DMS153 treated with DMSO at 0.1 percent for 48 hours (cell line): Measurements from ENCODE around the gene PKMYT1.

Source experiments
- DNase-seq: peaks from one replicate; lab custom pipeline; 2025; ENCODE audit not compliant: unreplicated experiment; lab: John Stamatoyannopoulos, UW

Gene PKMYT1

DNA sequence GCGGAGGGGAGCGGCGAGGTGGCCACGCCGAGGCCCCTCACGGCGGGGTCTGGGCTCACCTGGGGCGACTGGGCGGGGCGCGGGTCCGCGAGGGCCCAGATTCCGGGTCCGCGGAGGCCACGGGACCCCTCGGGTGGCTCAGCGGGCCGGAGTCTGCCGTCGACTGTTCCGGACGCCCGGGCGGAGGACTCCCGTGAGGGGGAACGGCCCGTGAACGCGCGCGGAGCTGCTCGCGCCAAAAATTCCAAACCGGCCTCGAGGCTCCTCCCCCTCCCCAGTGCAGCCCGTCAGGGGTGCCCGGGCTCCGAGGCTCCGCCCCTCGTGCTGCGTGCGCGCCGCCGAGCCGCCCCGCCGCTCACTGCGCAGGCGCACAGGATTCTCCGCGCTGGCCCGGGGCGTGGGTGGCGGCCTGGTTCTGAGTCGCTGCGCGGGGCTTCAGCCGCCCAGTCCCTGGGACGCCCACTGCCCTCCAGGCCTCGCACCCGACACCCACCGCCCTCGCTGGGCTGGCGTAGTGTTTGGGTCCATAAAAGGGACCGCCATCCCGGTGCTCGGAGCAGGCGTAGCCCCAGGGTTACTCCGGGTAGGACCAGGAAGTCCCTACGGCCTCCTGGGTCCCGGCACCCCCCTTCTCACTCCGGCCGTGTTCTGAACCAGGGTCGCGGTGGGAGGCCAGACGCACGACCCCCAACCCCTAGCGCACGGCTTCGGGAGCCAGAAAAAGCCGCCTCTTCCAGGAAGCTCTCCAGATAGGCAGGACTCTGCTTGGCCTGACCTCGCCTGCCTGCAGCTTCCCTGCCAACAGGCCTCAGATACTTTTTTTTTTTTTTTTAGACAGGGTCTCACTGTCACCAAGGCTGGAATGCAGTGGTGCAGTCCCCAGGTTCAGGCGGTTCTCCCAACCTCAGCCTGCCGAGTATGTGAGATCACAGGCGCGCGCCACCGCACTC, at the start of gene PKMYT1:
Gene PKMYT1, minus strand, starts transcription at position 220 of the 950 bp plus-strand sequence. CDS start 789 bp downstream, outside the sequence.
- peak; percentile 82 for DNase-seq

- no peak for DNase-seq
Measured at GRCh38 chr16:3029491-3030221, 49.4 kb upstream of the PKMYT1 start.

- no peak for DNase-seq
Measured at GRCh38 chr16:3028716-3029319, 48.6 kb upstream of the PKMYT1 start.

GRCh38 chr16:3027983-3028715, 47.9 kb upstream of the PKMYT1 start:
- DNase-seq = peak; percentile 70

DNA sequence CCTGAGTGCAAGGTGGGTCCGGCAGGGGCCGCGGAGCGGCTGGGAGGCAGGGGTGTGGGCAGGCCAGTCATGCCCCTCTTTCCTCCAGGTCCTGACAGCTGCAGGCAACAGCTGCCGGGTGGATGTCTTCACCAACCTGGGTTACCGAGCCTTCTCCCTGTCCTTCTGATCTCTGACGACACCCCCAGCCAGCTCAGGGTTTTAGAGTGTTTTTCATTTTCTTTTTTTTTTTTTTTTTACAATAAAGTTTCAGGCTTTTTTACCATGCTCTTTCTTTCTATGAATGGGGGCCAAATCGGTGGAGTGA, 47.2 kb upstream of the PKMYT1 start:
- DNase-seq = no peak

DNA sequence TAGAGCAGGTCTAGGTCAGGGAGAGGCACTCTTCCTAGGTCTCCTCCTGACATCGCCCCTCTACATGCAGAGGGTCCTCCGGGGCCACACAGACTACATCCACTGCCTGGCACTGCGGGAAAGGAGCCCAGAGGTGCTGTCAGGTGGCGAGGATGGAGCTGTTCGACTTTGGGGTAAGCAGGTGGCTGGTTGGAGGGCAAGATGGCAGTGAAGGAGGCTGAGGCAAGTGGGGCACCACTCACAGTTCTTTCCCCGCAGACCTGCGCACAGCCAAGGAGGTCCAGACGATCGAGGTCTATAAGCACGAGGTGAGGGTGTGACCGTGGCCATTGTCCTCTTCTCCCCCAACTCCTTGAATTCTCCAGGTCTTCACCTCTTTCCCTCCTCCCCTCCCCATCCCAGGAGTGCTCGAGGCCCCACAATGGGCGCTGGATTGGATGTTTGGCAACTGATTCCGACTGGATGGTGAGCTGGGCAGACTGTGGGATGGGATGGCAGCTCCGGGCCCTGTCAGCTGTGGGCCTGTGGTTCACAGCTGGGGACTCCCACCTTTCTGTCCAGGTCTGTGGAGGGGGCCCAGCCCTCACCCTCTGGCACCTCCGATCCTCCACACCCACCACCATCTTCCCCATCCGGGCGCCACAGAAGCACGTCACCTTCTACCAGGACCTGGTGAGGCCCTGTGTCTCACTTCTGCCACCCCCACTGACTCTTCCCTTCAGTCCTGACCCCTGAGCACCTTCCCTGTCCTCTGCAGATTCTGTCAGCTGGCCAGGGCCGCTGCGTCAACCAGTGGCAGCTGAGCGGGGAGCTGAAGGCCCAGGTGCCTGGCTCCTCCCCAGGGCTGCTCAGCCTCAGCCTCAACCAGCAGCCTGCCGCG, 46.6 kb upstream of the PKMYT1 start:
- DNase-seq = no peak

DNA sequence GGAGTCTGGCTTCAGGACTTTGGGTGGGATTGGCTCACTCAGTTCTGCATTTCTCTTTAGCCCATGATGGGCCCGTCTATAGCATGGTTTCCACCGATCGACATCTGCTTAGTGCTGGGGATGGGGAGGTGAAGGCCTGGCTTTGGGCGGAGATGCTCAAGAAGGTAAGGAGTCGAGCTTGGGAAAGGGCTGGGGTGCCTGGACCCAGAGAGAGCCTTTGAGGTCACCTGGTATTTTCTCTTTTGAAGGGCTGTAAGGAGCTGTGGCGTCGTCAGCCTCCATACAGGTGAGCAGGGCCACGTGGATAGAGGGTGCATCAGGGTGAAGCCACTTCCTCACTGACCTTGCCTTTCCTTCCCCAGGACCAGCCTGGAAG, 45.7 kb upstream of the PKMYT1 start:
- no peak for DNase-seq

GRCh38 chr16:3025032-3026002, 45.1 kb upstream of the PKMYT1 start:
- DNase-seq = no peak

GRCh38 chr16:3023669-3024478, 43.6 kb upstream of the PKMYT1 start, which contains the start of the genes HCFC1R1 and THOC6:
TSS of gene HCFC1R1 (minus strand) at chr16:3023942. CDS start at chr16:3023941, 1 bp downstream.
TSS of gene THOC6 (plus strand) at chr16:3024035. CDS start at chr16:3024327, 292 bp downstream.
- peak; percentile 89 for DNase-seq

GRCh38 chr16:3023415-3023668, 43.1 kb upstream of the PKMYT1 start:
- no peak for DNase-seq

GRCh38 chr16:3022684-3023414, 42.6 kb upstream of the PKMYT1 start:
- DNase-seq = peak; percentile 13

DNA sequence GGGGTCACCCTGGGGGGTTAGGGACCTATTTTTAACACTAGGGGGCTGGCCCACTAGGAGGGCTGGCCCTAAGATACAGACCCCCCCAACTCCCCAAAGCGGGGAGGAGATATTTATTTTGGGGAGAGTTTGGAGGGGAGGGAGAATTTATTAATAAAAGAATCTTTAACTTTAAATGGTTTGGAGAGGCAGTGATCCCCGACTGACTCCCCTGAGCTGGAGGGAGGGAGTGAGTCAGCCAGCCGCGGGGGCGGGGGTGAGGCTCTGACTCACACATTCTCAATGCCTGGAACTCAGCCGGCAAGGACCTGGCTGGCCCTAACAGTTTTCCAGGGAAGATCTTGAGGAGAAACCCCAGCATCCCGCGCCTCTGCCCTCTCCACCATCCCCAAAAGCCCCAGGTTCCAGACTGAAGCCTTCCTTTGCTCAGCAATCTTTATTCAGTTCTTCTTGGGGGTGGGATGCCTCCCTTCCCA, 42.0 kb upstream of the PKMYT1 start:
- DNase-seq = no peak

GRCh38 chr16:3021449-3022207, 41.4 kb upstream of the PKMYT1 start:
- peak; percentile 27 for DNase-seq

DNA sequence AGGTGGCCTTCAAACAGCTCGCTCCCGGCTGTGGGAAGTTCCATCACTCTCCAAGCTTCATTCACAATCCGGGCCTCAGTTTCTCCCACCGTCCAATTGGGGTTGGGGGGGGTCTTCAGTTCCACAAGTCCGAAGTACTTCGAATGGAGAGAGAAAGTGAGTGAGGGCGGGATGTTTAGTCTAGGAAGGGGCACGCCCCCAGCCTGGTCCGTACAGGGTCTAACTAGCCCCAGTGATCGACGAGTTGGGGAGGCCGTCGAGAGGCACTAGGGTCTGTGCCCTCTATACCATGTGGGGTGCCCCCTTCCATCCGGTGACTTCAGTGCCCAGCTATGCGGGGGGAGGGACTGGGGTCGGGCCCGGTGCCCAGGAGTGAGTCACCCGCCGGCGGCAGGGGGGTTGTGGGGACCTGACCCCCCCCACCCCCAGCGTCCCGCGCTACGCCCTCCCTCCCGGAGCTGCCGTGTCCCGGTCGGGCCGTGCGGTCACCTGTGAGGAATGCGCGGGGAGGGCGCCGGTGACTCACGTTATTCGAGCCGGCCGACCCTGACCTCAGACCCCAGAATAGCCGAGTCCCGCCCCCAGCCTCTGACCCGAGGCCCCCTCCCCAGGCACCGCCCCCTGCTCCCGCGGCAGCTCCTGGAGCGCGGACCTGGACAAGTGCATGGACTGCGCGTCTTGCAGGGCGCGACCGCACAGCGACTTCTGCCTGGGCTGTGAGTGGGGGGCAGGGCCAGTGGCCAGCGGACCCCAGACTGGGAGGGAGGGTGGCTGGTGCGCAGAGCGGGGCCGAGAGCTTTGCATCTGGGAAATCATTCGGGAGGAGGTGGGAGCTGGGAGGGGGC, 40.6 kb upstream of the PKMYT1 start:
- DNase-seq = no peak

DNA sequence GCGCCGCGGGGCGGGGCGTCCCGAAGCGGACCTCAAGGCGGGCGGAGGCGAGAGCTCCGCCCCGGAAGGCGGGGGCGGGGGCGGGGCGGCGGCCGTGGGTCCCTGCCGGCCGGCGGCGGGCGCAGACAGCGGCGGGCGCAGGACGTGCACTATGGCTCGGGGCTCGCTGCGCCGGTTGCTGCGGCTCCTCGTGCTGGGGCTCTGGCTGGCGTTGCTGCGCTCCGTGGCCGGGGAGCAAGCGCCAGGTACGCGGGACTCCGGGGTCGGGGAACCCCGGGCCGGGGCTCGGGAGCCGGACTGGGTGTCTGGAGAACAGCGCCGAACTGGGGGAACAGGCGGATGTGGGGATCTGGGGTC, 40.0 kb upstream of the PKMYT1 start, which contains the start of gene TNFRSF12A:
Gene TNFRSF12A, plus strand, starts transcription at position 122 of the 357 bp plus-strand sequence. Its CDS starts 30 bp downstream, at position 152.
- DNase-seq = peak; percentile 47
